Measurements from ENCODE around the gene NDUFV1. TPM values are rescaled to one million over a fixed set of nuclear protein-coding genes. Genes with fewer than 3 reads are reported as not detected.

Gene NDUFV1
- total and polyA plus RNA-seq, 9 of the 15 experiments (the other 6 are each of a cell fraction or from before 2014, with no cell fraction given): 10.8 to 423 (median 209) TPM

GRCh38 chr11:67584205-67584880 lies 22.4 kb upstream of the NDUFV1 start:
- Histone ChIP-seq H3K27ac (ENCODE audit: extremely low read depth, low read depth, low read length) (peak overlapping the region; percentile 89), H3K4me3 (peak overlapping the region; percentile 62), H3K79me2 (ENCODE audit: control insufficient read depth, insufficient read depth, low read length) (peaks cover 43% of the 10 kb centered on the region), H3K4me2 (ENCODE audit: insufficient read depth, low read length) (peak overlapping the region; percentile 87), H3K9me1 (ENCODE audit: control insufficient read depth, insufficient read depth, low read length) (peaks cover 5% of the 10 kb centered on the region), H3K9ac (ENCODE audit: insufficient read depth in 1 of 2, low read depth in 2 of 2, low read length in 2 of 2) (peak overlapping the region; percentile 89 to 99), H3K36me3 (ENCODE audit: control insufficient read depth, insufficient read depth, low read length) (peaks cover 41% of the 10 kb centered on the region), H4K20me1 (replicated peaks; ENCODE audit: control insufficient read depth, insufficient read depth, low read length) (peaks cover 14% of the 10 kb centered on the region; the same call in 1 of the 2 replicates), H2AFZ (ENCODE audit: low read depth, low read length) (no peak overlapping the region), H3K27me3 (ENCODE audit: control insufficient read depth in 2 of 2, insufficient read depth in 2 of 2, low read length in 2 of 2) (no peaks in the 10 kb centered on the region), H3K9me3 (replicated peaks; ENCODE audit: control insufficient read depth, insufficient read depth, low read depth, low read length) (no peaks in the 10 kb centered on the region), H3K4me1 (replicated peaks in 1 of 2; ENCODE audit: control insufficient read depth in 2 of 2, insufficient read depth in 2 of 2, low read length in 2 of 2) (peaks cover 29 to 46% of the 10 kb centered on the region in 2 experiments)
- ChIA-PET CTCF (ENCODE audit: low intra/inter-chr PET ratio) (no interaction called here), POLR2A (interaction anchor here (0.6 to 2.8 kb wide), 10 partner anchors 8 to 183 kb away, joined by 3 to 21 read pairs (median 8); partner anchors contain the start of gene PPP1CA)
- no TSS peak for BruUV-seq (replicated peaks)
- in situ Hi-C loops (cut with MboI): no loop called here
- peak; percentile 73 for ATAC-seq
- peak; percentile 58 to 74 (median 72) for DNase-seq (ENCODE audit: extremely low read depth in 1 of 4, low spot score in 3 of 4)
- intact Hi-C loops (cut with micrococcal nuclease): loop anchor here (5.0 kb wide), 3 partner anchors 77 to 232 kb away; partner anchors contain the start of genes CDK2AP2, PITPNM1, POLD4 and PPP1CA
- FAIRE-seq: no peak
- WGBS (ENCODE audit: insufficient coverage, low coverage, missing lambda C conversion rate): 9% methylated on average over 22 of the region's 33 CpGs
- TF ChIP-seq ZNF766 (CRISPR knock-in tag; conservative IDR thresholded peaks at IDR 0.05): 0 out of 2 replicates have a peak, but pooled peaks have one; percentile 17
- no peak for TF ChIP-seq BCLAF1 (IDR thresholded peaks at IDR 0.05; ENCODE audit: borderline replicate concordance in 1 of 2, control insufficient read depth in 1 of 2, low read depth in 2 of 2, low read length in 1 of 2)
- TF ChIP-seq ELF1 (tag; IDR thresholded peaks at IDR 0.05): 0 out of 2 replicates have a peak, but pooled peaks have one; percentile 15
- TF ChIP-seq ARNT (IDR thresholded peaks at IDR 0.05): no peak
- TF ChIP-seq POU5F1 (IDR thresholded peaks at IDR 0.05; ENCODE audit: borderline replicate concordance, low read depth, low read length, partially characterized antibody): no peak
- TF ChIP-seq KDM5B (IDR thresholded peaks at IDR 0.05; ENCODE audit: insufficient replicate concordance, low read depth, low read length): peak; percentile 33
- peak in 1 of 2 experiments; percentile 68; a peak in 1 of 4 replicates for TF ChIP-seq SIN3A (IDR thresholded peaks at IDR 0.05; ENCODE audit: borderline replicate concordance in 2 of 2, control insufficient read depth in 1 of 2, low read depth in 2 of 2, low read length in 2 of 2)
- TF ChIP-seq YY1 (IDR thresholded peaks at IDR 0.05; ENCODE audit: borderline replicate concordance in 1 of 3, control insufficient read depth in 1 of 3, extremely low read depth in 1 of 3, insufficient read depth in 3 of 3, insufficient read length in 1 of 3, insufficient replicate concordance in 2 of 3, low read depth in 1 of 3, low read length in 2 of 3): peak in 2 of 3 experiments; percentile 12 to 37
- TF ChIP-seq MAX (CRISPR knock-in tag; IDR thresholded peaks at IDR 0.05): peak; percentile 63
- TF ChIP-seq MYC (IDR thresholded peaks at IDR 0.05; ENCODE audit: low read depth, low read length): peak; percentile 39; the same call in 1 of the 2 replicates
- TF ChIP-seq MYC (CRISPR knock-in tag; IDR thresholded peaks at IDR 0.05; ENCODE audit: borderline replicate concordance, low read depth): no peak
- TF ChIP-seq MEIS2 (IDR thresholded peaks at IDR 0.05; ENCODE audit: partially characterized antibody): no peak
- TF ChIP-seq TAF1 (IDR thresholded peaks at IDR 0.05; ENCODE audit: control insufficient read depth, extremely low read depth, insufficient read depth, low read length, severe bottlenecking): peak; percentile 21
- TF ChIP-seq FIP1L1 (IDR thresholded peaks at IDR 0.05; ENCODE audit: low read depth, low read length, poor library complexity, severe bottlenecking): no peak
- TF ChIP-seq RBFOX2 (IDR thresholded peaks at IDR 0.05; ENCODE audit: low read depth, low read length): peak; percentile 70
